SK-N-SH treated with all-trans-retinoic acid at 6 μM for 48 hours (cell line): ENCODE data around the gene COL12A1.

Experiments
- ISL1 ChIP-seq: fragments of 250-450 bp; sonication (Bioruptor Pico); IDR thresholded peaks from 2 replicates; pipeline ENCODE4 v2.1.2; 2022; ENCODE audit warnings: mild to moderate bottlenecking, moderate library complexity
- RARB ChIP-seq: fragments of 250-450 bp; sonication (Bioruptor Pico); IDR thresholded peaks from 2 replicates; pipeline ENCODE4 v1.8.0; 2021; ENCODE audit warnings: mild to moderate bottlenecking, moderate library complexity
- TOX ChIP-seq: fragments of 250-450 bp; sonication (Bioruptor Pico); IDR thresholded peaks from 2 replicates; pipeline ENCODE4 v1.8.0; 2021; ENCODE audit warnings: mild to moderate bottlenecking, moderate library complexity, borderline replicate concordance
- ZFP30 ChIP-seq: fragments of 450-650 bp; formaldehyde crosslinking; IDR thresholded peaks from 2 replicates; pipeline ENCODE4 v1.5.0; 2022; ENCODE audit warnings: mild to moderate bottlenecking, moderate library complexity
- TF ChIP-seq, protein P1 (sequence below): fragments of 250-450 bp; sonication (Bioruptor Pico); IDR thresholded peaks from 2 replicates; pipeline ENCODE4 v1.8.0; 2020; ENCODE audit warnings: mild to moderate bottlenecking, moderate library complexity, borderline replicate concordance

DNA sequence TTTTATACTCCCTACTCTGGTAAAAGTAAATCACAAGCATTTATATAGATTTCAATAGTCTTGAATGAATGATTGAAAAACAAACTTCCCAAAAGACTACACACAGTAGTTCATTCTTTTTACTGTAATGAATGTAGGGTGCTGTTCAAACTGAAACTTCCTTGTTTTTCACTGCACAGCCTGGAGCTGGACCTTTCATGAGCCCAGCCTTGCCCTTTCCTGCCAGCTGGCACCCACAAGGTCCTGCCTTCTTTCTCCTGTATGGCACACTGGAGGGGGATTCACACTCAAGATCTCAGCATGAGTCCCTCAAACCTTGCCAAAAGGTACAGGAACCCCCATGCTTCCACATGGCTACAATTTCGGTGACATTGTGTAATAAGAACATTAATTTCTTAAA is 50.9 kb downstream of the COL12A1 start:
- no peak for TF ChIP-seq ZFP30
- TF ChIP-seq RARB (CRISPR knock-in tag): no peak
- TF ChIP-seq ISL1: no peak
- TF ChIP-seq, protein P1, sequence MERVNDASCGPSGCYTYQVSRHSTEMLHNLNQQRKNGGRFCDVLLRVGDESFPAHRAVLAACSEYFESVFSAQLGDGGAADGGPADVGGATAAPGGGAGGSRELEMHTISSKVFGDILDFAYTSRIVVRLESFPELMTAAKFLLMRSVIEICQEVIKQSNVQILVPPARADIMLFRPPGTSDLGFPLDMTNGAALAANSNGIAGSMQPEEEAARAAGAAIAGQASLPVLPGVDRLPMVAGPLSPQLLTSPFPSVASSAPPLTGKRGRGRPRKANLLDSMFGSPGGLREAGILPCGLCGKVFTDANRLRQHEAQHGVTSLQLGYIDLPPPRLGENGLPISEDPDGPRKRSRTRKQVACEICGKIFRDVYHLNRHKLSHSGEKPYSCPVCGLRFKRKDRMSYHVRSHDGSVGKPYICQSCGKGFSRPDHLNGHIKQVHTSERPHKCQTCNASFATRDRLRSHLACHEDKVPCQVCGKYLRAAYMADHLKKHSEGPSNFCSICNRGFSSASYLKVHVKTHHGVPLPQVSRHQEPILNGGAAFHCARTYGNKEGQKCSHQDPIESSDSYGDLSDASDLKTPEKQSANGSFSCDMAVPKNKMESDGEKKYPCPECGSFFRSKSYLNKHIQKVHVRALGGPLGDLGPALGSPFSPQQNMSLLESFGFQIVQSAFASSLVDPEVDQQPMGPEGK: no peak
- TF ChIP-seq TOX: no peak
